Measurements from ENCODE around the gene HABP4. TPM values are rescaled to one million over a fixed set of nuclear protein-coding genes. Genes with fewer than 3 reads are reported as not detected.

HABP4 gene
- total RNA-seq, 1 donor from 2014 or later = 23.1 TPM

- peaks cover 40% of the 10 kb centered on the region for H3K36me3 ChIP-seq
- intact Hi-C loops (cut with micrococcal nuclease) = no loop called here
- peaks cover 49% of the 10 kb centered on the region for H3K4me1 ChIP-seq
- no peak for DNase-seq
- TF ChIP-seq CTCF (IDR thresholded peaks at IDR 0.05; ENCODE audit: borderline replicate concordance) = no peak
- H3K27ac ChIP-seq (replicated peaks) = no peak overlapping the region
- H3K4me3 ChIP-seq = no peak overlapping the region
- no peaks in the 10 kb centered on the region for H3K9me3 ChIP-seq (replicated peaks)
- no peaks in the 10 kb centered on the region for H3K27me3 ChIP-seq (ENCODE audit: low read depth)
Observed at GRCh38 chr9:96489482-96489979, 39.6 kb downstream of the HABP4 start.

- Histone ChIP-seq H3K36me3 (peaks cover 32% of the 10 kb centered on the region), H3K4me1 (peaks cover 49% of the 10 kb centered on the region), H3K27me3 (ENCODE audit: low read depth) (no peaks in the 10 kb centered on the region), H3K9me3 (replicated peaks) (no peaks in the 10 kb centered on the region), H3K27ac (replicated peaks) (peak overlapping the region; percentile 73), H3K4me3 (no peak overlapping the region)
- intact Hi-C loops (cut with micrococcal nuclease) = no loop called here
- DNase-seq = no peak
- no peak for TF ChIP-seq CTCF (IDR thresholded peaks at IDR 0.05; ENCODE audit: borderline replicate concordance)
Observed at GRCh38 chr9:96490534-96491078, 40.6 kb downstream of the HABP4 start.

GRCh38 chr9:96491079-96491879 lies 41.3 kb downstream of the HABP4 start:
- TF ChIP-seq CTCF (IDR thresholded peaks at IDR 0.05; ENCODE audit: borderline replicate concordance) = no peak
- no peak for DNase-seq
- Histone ChIP-seq H3K9me3 (replicated peaks) (no peaks in the 10 kb centered on the region), H3K36me3 (peaks cover 36% of the 10 kb centered on the region), H3K27ac (replicated peaks) (peak overlapping the region; percentile 73), H3K4me3 (peak overlapping the region; percentile 4), H3K27me3 (ENCODE audit: low read depth) (no peaks in the 10 kb centered on the region), H3K4me1 (peaks cover 43% of the 10 kb centered on the region)
- intact Hi-C loops (cut with micrococcal nuclease) = no loop called here

- no peaks in the 10 kb centered on the region for H3K9me3 ChIP-seq (replicated peaks)
- DNase-seq = no peak
- peak overlapping the region; percentile 4 for H3K4me3 ChIP-seq
- intact Hi-C loops (cut with micrococcal nuclease) = no loop called here
- TF ChIP-seq CTCF (IDR thresholded peaks at IDR 0.05; ENCODE audit: borderline replicate concordance) = no peak
- H3K4me1 ChIP-seq = peaks cover 35% of the 10 kb centered on the region
- peak overlapping the region; percentile 73 for H3K27ac ChIP-seq (replicated peaks)
- H3K27me3 ChIP-seq (ENCODE audit: low read depth) = no peaks in the 10 kb centered on the region
- peaks cover 36% of the 10 kb centered on the region for H3K36me3 ChIP-seq
Observed at GRCh38 chr9:96491880-96492525, 42.0 kb downstream of the HABP4 start.

- Histone ChIP-seq H3K27me3 (ENCODE audit: low read depth) (no peaks in the 10 kb centered on the region), H3K36me3 (peaks cover 36% of the 10 kb centered on the region), H3K4me1 (peaks cover 25% of the 10 kb centered on the region), H3K4me3 (no peak overlapping the region), H3K9me3 (replicated peaks) (no peaks in the 10 kb centered on the region), H3K27ac (replicated peaks) (no peak overlapping the region)
- no peak for TF ChIP-seq CTCF (IDR thresholded peaks at IDR 0.05; ENCODE audit: borderline replicate concordance)
- intact Hi-C loops (cut with micrococcal nuclease) = no loop called here
- DNase-seq = no peak
Observed at GRCh38 chr9:96492993-96493531, 43.1 kb downstream of the HABP4 start.
